GM12865 (cell line): Measurements from ENCODE around the gene PLCL2.
"Not testable (repeated sequence)": the region's sequence is repeated elsewhere in the genome, so short reads cannot be mapped to it uniquely, and the experiment has no call there.

Experiments used
- DNase-seq: peaks from one replicate; pipeline ENCODE4 v3.0.0; 2010; ENCODE audit warnings: low read depth
- H3K4me3 ChIP-seq: 2 replicates; pipeline ENCODE4 v1.5.1; 2011; ENCODE audit warnings: mild to moderate bottlenecking, low read depth, low read length, control low read depth
- TF ChIP-seq, protein P1 (sequence below): IDR thresholded peaks from 2 replicates; pipeline ENCODE4 v1.5.1; 2011; ENCODE audit warnings: low read length, control low read depth, low read depth, inconsistent platforms; ENCODE audit not compliant: insufficient read depth; ENCODE audit errors: missing control alignments

PLCL2 gene

DNA sequence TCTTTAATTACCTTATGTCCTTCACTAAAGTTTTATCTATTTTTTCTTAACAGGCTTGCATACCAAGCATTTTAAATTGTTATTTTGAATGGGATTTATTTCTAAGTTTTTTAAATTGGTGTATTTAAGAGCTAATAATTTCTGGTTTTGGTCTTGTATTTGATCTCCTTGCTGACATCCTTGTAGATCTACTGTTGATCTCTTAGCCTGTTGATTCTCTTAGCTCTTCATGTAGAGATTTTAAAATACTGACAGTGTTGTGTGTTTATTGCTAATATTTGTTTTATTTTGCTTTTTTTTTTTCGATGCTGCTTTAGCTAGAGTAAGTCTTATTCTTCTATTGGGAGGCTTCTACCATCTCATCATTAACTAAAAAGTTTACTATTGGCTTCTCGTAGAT lies 65.5 kb downstream of the PLCL2 start:
- TF ChIP-seq, protein P1, sequence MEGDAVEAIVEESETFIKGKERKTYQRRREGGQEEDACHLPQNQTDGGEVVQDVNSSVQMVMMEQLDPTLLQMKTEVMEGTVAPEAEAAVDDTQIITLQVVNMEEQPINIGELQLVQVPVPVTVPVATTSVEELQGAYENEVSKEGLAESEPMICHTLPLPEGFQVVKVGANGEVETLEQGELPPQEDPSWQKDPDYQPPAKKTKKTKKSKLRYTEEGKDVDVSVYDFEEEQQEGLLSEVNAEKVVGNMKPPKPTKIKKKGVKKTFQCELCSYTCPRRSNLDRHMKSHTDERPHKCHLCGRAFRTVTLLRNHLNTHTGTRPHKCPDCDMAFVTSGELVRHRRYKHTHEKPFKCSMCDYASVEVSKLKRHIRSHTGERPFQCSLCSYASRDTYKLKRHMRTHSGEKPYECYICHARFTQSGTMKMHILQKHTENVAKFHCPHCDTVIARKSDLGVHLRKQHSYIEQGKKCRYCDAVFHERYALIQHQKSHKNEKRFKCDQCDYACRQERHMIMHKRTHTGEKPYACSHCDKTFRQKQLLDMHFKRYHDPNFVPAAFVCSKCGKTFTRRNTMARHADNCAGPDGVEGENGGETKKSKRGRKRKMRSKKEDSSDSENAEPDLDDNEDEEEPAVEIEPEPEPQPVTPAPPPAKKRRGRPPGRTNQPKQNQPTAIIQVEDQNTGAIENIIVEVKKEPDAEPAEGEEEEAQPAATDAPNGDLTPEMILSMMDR = no peak
- no peak for DNase-seq
- no peak overlapping the region for H3K4me3 ChIP-seq

DNA sequence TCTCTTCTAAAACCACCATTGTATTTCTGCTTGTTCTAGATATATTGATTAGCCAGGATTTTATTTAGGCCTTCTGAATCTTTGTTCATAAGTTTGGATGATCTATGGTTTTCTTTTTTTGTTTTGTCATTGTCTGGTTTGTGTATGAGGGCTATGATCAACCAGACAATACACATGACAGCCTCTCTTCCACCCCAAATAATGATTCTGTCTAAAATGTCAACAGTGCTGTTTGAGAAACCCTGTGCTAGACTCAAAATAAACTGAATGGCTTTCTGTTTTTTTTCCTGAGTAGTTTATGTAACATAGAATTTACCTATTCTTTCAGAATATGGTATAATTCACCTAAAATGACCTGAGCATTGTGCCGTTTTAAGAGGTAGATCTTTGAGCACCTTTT lies 66.1 kb downstream of the PLCL2 start:
- H3K4me3 ChIP-seq = no peak overlapping the region
- TF ChIP-seq, protein P1 = no peak
- DNase-seq = no peak

DNA sequence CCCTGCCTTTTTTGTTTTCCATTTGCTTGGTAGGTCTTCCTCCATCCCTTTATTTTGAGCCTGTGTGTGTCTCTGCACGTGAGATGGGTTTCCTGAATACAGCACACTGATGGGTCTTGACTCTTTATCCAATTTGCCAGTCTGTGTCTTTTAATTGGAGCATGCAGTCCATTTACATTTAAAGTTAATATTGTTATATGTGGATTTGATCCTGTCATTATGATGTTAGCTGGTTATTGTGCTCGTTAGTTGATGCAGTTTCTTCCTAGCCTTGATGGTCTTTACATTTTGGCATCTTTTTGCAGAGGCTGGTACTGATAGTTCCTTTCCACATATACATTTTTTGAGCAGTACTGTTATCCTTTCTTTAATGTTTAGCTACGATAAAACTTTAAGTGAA lies 73.1 kb downstream of the PLCL2 start:
- DNase-seq, H3K4me3 ChIP-seq: not testable (repeated sequence)

DNA sequence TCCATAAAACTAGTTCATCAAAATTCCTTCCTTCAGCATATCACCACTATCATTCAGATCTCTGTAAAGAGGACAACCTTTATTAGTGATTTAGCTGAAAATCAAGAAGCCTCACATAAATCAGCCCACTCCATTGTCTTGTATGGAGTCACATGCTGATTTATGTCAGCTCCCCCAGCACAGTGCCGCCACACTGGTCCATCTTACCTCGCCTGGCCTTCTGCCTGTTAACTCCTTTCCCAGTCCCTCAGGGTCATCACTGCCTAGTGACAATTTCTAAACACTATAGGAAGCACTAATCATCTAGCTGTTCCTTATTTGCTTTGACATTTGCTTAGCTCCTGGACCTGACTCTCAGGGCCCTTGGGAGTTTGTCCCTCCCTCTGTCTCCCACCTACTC lies 75.4 kb downstream of the PLCL2 start:
- TF ChIP-seq, protein P1 = no peak
- H3K4me3 ChIP-seq = no peak overlapping the region
- no peak for DNase-seq

DNA sequence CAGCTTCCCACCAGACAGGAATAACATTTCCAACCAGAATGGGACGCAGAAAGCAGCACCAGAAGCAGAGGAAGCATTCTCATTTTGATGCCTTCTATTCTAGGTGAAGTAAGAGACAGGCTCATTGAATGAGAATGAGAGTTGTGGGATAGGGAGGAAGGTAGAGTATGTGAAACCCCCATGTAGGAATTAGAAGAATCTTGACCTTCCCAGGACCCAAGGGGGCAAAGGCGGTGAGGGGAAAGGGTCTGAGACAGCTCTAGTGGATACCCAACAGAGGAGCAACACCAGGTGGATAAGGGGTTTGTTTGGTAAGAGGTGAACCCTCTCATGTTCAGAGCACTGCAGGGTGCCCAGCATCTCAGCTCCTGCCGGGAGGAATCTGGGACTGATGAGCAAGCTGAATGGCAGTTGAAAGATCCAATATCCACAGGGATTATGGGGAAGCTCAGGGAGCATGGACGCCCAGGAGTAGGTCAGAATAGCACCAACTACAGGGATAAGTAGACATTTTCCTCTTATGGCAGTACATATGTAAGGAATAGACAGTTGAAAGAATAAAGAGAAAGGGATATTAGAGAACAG lies 77.0 kb downstream of the PLCL2 start:
- H3K4me3 ChIP-seq = no peak overlapping the region
- TF ChIP-seq, protein P1 = no peak
- no peak for DNase-seq

DNA sequence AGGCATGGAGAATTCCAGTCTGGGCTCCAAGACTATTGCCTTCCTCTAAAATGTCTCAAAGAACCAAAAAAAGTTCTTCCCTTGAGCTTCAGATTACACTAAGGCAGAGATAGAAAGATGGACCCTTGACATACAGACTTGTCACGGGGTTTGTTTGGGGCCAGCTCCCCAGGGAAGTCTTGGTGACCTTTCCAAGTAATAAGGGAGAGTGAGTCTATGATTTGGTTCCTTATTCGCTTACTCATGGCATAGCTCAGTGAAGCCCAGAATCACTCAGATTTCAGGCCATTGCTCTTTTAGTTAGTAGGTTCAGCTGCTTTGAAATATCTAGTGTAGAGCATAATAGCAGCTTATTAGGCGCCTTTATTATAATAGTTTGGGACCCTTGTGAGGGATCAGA lies 90.3 kb downstream of the PLCL2 start:
- TF ChIP-seq, protein P1 = no peak
- DNase-seq = no peak
- no peak overlapping the region for H3K4me3 ChIP-seq

DNA sequence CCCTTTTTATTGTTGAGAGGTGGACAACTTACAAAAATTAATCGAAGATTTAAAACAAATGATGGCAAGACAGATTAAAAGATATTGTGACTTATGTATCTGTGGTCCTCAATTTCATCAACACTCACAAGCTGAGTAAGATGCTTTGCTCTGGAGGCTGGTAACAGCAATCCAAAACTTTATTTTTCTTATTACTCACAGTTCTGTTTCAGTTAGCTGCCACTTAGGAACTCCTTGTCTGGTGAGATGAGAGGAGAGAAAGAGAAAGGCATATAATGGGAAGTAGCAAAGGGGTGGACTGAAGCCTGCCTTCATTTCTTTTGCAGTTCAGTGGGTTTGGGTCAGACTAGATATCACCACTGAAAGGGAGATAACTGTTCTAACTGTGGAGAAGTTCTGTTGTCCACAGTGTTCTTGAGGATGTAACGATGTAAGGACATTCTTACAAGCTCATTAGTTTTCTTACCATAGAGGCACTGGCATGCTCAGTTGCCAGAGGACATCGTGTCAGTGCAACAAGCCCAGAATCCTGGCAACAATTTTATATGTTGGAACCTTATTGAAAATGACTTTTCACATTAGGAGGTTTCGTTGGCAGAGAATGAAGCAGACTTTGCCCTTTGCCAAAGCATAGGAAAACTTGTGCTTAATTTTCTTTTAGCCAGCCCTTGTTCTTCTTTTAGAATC lies 93.6 kb downstream of the PLCL2 start:
- no peak overlapping the region for H3K4me3 ChIP-seq
- TF ChIP-seq, protein P1 = no peak
- no peak for DNase-seq

DNA sequence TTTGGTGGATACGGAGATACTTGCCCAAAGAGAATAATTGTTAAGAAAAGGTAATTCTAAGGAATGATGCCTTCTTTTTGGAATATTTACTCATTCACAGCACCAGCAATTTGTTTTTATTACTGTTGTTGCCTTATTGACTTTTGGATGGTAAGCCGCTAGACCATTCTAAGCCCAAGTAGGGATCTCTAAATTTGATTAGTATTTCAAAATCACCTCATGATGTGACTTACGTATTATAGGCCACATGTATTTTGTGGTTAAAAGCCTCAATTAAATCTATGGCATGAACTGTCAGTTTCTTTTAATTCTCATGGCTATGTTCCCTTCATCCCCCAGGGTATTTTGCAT lies 94.1 kb downstream of the PLCL2 start:
- no peak overlapping the region for H3K4me3 ChIP-seq
- no peak for DNase-seq
- TF ChIP-seq, protein P1 = no peak

DNA sequence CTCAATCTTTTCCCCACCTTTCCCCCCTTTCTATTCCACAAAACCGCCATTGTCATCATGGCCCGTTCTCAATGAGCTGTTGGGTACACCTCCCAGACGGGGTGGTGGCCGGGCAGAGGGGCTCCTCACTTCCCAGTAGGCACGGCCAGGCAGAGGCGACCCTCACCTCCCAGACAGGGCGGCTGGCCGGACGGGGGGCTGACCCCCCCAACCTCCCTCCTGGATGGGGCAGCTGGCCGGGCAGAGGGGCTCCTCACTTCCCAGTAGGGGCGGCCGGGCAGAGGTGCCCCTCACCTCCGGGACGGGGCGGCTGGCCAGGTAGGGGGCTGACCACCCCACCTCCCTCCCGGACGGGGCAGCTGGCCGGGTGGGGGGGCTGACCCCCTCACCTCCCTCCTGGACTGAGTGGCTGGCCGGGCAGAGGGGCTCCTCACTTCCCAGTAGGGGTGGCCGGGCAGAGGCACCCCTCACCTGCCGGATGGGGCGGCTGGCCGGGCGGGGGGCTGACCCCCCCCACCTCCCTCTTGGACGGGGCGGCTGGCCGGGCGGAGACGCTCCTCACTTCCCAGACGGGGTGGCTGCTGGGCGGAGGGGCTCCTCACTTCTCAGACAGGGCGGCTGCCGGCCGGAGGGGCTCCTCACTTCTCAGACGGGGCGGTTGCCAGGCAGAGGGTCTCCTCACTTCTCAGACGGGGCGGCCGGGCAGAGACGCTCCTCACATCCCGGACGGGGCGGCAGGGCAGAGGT lies 95.2 kb downstream of the PLCL2 start:
- not testable (repeated sequence) for DNase-seq, H3K4me3 ChIP-seq

DNA sequence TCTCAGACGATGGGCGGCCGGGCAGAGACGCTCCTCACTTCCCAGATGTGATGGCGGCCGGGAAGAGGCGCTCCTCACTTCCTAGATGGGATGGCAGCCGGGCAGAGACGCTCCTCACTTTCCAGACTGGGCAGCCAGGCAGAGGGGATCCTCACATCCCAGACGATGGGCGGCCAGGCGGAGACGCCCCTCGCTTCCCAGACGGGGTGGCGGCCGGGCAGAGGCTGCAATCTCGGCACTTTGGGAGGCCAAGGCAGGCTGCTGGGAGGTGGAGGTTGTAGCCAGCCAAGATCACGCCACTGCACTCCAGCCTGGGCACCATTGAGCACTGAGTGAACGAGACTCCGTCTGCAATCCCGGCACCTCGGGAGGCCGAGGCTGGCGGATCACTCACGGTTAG lies 95.8 kb downstream of the PLCL2 start:
- not testable (repeated sequence) for H3K4me3 ChIP-seq, DNase-seq
